HG02943 (cell line): ENCODE results near the gene SFXN1.

ENCODE experiments used
- ATAC-seq: cut with Tn5 transposase; IDR thresholded peaks from one replicate; pipeline ENCODE4 v1.9.1; 2021; ENCODE audit warnings: mild to moderate bottlenecking, low read depth, moderate library complexity; ENCODE audit not compliant: unreplicated experiment

The SFXN1 gene

DNA sequence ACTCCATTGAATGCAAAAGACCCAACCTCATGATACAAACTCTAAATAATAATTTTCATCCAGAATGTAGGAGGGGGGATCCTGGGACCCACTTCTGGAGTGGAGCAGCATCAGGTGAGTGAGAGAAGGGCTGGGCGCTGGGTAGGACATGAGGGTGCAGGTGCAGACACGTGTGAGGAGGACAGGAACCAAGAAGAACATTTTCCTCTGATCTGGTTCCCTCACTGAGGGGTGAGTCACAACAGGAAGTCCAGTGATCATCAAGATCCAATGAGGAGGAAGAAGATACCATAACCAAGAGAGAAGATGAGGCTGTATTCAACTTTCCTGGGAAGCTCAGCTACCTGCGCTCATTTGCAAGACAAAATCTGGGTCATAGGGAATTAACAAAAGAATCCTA is 57.4 kb downstream of the SFXN1 start:
- no peak for ATAC-seq

DNA sequence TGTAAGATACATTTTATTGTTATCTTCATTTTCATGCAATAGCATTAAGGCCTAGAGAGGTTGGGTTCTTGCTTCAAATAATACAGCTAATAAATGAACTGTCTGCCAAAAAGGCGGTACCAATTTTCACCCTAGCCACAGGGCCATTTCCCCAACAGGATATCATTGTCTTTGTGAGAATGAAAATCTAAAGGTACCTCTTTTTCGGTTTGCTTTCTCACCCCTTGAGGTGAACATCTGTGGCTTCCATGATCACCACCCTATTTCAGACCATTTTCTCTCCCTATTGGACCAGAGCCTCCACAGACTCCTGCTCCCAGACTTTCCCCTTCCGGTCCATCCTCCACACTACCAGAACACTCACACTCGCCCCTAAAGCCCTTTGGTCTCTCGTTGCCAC is 60.2 kb downstream of the SFXN1 start:
- ATAC-seq, result no peak

- ATAC-seq, result no peak
Observed at GRCh38 chr5:175539936-175540335, 61.6 kb downstream of the SFXN1 start.

- no peak for ATAC-seq
Observed at GRCh38 chr5:175541264-175541663, 62.9 kb downstream of the SFXN1 start.

- ATAC-seq, result no peak
Observed at GRCh38 chr5:175542232-175542965, 64.0 kb downstream of the SFXN1 start.

DNA sequence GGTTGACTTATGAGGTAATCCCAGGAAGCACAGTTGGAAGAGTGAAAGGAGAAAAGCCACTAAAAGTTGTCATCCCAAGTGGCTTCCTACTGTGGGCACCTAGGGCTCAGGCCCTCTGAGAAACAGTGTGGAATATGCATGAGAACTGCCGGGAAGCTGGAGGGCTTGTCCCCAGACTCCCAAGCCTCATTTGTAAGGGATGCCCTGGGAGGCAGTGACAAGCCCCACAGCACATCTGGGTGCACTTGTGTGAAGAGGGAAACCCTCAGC is 64.5 kb downstream of the SFXN1 start:
- no peak for ATAC-seq

DNA sequence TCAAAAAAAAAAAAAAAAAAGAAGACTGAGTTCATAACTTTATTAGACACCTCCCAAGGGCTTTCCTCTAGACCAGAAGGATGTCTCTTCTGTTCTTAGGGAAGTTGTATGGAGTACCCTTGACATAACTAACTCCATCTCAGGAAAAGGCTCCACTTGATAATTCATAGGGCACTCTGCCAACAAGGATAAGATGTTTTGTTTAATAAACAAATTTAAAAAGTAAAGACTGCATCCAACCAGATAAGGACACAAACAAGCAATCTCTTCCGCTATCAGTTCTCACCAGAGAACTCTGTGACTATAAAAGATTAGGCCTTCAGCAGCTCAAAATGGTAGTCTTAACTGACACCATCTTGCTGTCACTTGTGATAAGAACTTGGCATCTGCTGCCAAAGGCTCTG is 65.8 kb downstream of the SFXN1 start:
- ATAC-seq, result no peak

DNA sequence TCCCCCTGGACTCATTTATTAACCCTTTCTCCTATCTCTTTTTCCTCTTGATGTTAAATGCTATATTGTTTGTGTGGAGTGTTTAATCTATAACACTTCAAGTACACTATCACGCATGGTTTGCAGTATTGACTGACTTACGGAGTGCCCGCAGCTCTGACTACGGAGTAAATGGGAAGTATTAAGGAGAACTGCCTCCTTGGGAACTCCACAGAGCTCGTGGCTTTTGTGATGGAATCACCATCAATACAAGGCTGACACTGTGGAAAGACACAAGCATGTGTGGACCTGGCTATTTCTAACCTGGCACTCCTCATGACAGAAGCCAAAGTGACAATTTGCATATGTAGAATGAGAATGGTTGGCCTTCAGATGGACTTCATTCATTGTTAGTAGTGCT is 66.2 kb downstream of the SFXN1 start:
- no peak for ATAC-seq

DNA sequence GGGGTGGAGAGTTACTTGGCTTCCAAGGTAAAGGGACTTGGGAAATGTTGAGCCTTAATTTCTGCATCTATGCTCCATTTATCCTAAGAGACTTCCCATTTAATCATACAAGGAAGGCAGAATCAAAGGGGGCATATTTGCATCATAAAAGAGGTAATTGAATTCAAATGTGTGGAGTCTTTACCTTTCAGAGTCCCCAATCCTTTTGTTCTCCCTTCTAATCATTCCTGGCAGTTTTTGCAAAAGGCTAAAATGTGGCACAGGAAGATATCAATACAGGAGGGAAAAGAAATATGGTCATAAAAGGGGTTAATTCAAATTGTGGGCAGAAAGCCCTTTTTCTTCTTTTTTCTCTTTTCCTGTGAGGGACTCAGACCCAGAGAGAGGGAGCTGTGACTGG is 69.5 kb downstream of the SFXN1 start:
- no peak for ATAC-seq

GRCh38 chr5:175548626-175549311 is 70.4 kb downstream of the SFXN1 start:
- ATAC-seq, result no peak

GRCh38 chr5:175550055-175550805 is 71.9 kb downstream of the SFXN1 start:
- ATAC-seq, result no peak

DNA sequence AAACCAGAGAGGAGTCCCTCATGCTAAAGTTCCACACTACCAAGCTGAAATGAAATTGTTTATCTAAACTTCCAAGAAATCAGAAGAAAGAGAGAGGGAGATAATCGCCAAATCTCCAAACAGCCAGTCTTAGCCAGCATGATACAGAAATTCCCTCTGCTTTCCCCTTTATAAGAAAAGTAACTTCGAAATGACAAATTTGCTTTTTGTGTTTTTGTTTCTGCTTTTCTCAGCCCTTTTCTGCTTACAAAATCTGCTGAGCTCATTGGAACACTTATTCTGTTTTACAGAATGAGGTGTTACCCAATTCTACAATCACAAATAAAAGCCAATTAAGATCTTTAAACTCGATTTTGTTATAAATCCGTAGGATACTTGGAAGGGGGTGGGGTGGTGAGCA is 72.9 kb downstream of the SFXN1 start:
- no peak for ATAC-seq

DNA sequence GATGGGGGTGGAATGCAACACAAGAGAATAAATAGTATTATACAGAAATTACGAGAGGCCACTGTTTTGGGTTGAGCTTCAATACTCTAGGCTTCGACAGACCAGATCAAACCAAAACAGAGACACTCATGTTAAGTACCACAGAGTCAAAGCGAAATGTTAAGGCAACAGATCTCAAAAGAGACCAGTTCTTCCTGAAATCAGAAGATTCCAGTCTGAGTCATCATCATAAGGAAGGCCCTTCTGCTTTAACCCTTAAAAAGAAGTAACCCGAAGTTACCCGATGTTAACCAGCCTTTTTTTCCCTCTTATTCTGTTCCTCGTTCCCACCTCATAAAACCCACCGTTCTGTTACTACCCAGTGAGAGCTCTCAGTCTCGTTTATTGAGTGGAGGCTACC is 75.9 kb downstream of the SFXN1 start:
- no peak for ATAC-seq

DNA sequence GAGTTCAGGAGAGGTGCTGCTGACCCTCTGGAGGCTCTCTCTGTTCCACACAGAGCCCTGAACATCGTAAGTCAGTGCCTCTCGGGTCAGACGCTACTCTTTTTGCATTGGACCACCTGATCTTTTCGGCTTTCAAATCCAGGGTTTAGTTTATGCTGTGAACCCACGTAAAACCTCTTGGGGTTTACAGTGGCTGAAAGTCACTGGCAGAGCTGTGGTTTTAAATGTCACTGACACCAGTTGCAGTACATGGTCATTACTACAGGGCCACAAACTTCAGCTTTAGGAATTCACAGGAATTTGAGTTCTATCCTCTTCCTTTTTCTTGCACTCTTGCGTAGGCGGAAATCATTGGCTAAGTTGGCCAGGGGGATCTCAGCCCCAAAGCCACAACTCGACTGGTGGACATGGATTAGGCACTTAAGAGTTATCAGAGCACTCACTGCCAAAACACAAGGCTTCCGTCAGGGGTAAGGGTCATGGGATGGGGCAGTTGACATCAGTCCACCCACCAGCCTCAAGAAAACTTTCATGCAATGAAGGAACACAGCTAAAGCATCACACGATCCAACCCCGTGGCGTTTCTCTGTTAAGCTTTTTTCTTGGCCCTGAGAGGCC is 76.9 kb downstream of the SFXN1 start:
- no peak for ATAC-seq

- no peak for ATAC-seq
Observed at GRCh38 chr5:175556794-175557193, 78.4 kb downstream of the SFXN1 start.

DNA sequence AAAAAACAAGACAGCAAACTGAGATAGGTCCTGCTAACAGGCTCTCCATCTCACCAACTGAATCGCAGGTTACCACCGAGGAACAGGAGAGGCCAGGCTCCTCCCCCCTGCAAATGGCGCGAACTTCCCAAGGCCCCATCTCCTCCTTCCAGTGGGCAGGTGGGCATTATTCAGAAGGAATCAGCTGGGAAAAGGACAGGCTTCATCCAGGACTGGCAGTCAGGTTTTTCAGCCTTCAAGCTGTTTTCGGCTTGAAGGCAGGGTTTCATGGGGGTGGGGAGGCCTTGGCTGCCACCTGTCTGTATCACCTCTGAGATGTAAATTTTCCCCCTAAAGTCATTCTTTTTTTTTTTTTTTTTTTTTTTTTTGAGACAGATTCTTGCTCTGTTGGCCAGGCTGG is 79.4 kb downstream of the SFXN1 start:
- no peak for ATAC-seq

DNA sequence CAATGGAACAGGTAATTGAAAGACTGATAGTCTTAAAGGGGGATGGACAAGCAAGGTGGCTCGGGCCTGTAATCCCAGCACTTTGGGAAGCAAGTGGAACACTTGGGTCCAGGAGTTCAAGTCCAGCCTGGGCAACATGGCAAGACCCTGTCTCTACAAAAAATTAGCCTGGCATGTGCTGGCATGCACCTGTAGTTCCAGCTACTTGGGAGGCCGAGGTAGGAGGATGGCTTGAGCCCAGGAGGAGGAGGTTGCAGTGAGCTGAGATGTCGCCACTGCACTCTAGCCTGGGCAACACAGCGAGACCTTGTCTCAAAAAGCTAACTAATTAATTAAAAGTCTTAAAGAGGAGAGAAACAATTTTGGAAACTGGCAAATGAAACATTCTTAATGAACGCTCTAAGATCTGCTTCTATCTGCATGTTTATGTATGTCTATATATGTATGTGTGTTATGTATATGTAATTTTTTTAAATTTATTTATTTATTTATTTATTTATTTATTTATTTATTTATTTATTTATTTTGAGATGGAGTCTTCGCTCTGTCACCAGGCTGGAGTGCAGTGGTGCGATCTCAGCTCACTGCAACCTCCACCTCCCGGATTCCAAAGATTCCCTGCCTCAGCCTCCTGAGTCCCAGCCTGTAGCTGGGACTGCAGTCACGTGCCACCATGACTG is 80.6 kb downstream of the SFXN1 start:
- no peak for ATAC-seq

- ATAC-seq, result no peak
Observed at GRCh38 chr5:175560011-175560410, 81.7 kb downstream of the SFXN1 start.

- no peak for ATAC-seq
Observed at GRCh38 chr5:175561085-175561484, 82.7 kb downstream of the SFXN1 start.

DNA sequence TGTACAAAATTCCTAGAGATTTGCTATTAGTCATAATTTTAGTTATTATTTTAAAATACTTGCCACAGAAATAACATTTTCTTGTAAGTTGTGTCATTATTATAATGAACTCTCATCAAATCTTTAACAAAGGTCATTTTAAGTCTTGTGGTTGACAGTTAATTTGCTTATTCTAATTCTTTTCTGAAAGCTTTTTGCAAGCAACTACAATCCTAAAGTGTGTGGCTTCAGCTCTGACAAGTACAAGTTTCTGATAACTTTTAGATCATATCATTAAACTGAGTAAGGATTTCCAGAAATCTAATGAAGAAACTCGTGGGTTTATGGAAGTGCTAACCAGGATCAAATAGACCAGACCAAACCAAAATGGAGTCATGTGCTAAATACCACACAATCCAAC is 86.4 kb downstream of the SFXN1 start:
- ATAC-seq, result no peak

DNA sequence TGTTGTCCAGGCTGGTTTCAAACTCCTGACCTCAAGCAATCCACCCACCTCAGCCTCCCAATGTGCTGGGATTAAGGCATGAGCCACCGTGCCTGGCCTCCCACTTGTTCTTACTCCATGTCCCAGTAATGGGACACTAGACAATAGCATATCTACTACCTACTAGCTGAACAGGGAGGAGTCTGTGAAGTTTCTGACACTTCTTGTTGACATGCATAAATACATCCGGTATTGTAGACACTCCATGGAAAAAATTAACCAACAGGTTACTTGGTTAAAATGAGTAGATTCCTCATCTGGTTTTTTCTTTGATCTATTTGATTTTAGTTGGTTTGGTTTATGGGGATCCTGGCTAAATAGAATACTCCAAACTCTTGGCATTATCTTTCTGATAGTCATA is 88.3 kb downstream of the SFXN1 start:
- ATAC-seq, result no peak
